ENCODE measurements around the gene PKDREJ. TPM values are rescaled to one million over a fixed set of nuclear protein-coding genes. Genes with fewer than 3 reads are reported as not detected.

PKDREJ gene
- total RNA-seq, 2 experiments from 2014 or later: not detected

GRCh38 chr22:46296257-46297150, 33.4 kb upstream of the PKDREJ start, which contains the start of gene GTSE1:
TSS of gene GTSE1 (plus strand) at chr22:46296870. CDS start at chr22:46297401, 531 bp downstream.
- Mint-ChIP-seq H3K9me3 (ENCODE audit: insufficient read depth) (no peaks in the 10 kb centered on the region), H3K27me3 (ENCODE audit: low read depth) (no peaks in the 10 kb centered on the region), H3K4me1 (ENCODE audit: low read depth) (peaks cover 67% of the 10 kb centered on the region), H3K36me3 (ENCODE audit: low read depth) (peaks cover 68% of the 10 kb centered on the region), H3K27ac (peak within 1 kb of the TSS; percentile 97), H3K4me3 (peak within 1 kb of the TSS; percentile 89)
- ATAC-seq (peak; percentile 99), DNase-seq (peak; percentile 99)
- POLR2A ChIA-PET: interaction anchor here (0.6 to 2.6 kb wide), 10 partner anchors 8 to 298 kb away, joined by 3 to 10 read pairs (median 4); partner anchors contain the start of genes CDPF1 and TTC38
- CTCF ChIA-PET: interaction anchor here (0.9 to 2.4 kb wide), 10 partner anchors 9 to 291 kb away, joined by 3 to 21 read pairs (median 4); partner anchors contain the start of gene CDPF1

- H3K27me3 Mint-ChIP-seq (ENCODE audit: low read depth): no peaks in the 10 kb centered on the region
- POLR2A ChIA-PET: interaction anchor here (0.6 to 2.6 kb wide), 8 partner anchors 9 to 297 kb away, joined by 3 to 10 read pairs (median 4); partner anchors contain the start of genes CDPF1 and TTC38
- H3K9me3 Mint-ChIP-seq (ENCODE audit: insufficient read depth): no peaks in the 10 kb centered on the region
- DNase-seq (no peak), ATAC-seq (no peak)
- H3K27ac Mint-ChIP-seq: peak overlapping the region; percentile 97
- peaks cover 64% of the 10 kb centered on the region for H3K4me1 Mint-ChIP-seq (ENCODE audit: low read depth)
- CTCF ChIA-PET: interaction anchor here (0.8 to 2.4 kb wide), 9 partner anchors 8 to 290 kb away, joined by 3 to 21 read pairs (median 4); partner anchors contain the start of gene CDPF1
- H3K36me3 Mint-ChIP-seq (ENCODE audit: low read depth): peaks cover 68% of the 10 kb centered on the region
- peak overlapping the region; percentile 89 for H3K4me3 Mint-ChIP-seq
These were observed 32.3 kb upstream of the PKDREJ start for GRCh38 chr22:46295277-46295971.

- no peak for ATAC-seq
- Mint-ChIP-seq H3K27ac (peak overlapping the region; percentile 97), H3K4me3 (peak overlapping the region; percentile 89), H3K4me1 (ENCODE audit: low read depth) (peaks cover 69% of the 10 kb centered on the region), H3K27me3 (ENCODE audit: low read depth) (no peaks in the 10 kb centered on the region), H3K9me3 (ENCODE audit: insufficient read depth) (no peaks in the 10 kb centered on the region), H3K36me3 (ENCODE audit: low read depth) (peaks cover 70% of the 10 kb centered on the region)
- CTCF ChIA-PET: interaction anchor here (2.4 kb wide), 1 partner anchor 173 kb away, joined by 21 read pairs; no protein-coding TSS in a partner anchor
- POLR2A ChIA-PET: interaction anchor here (1.6 to 2.6 kb wide), 2 partner anchors 24 to 44 kb away, joined by 5 to 10 read pairs; partner anchors contain the start of gene CDPF1
- DNase-seq: no peak
These were observed 31.6 kb upstream of the PKDREJ start for GRCh38 chr22:46294784-46295183.

GRCh38 chr22:46293577-46294260, 30.6 kb upstream of the PKDREJ start:
- H3K4me3 Mint-ChIP-seq: no peak overlapping the region
- ATAC-seq (no peak), DNase-seq (peak; percentile 45)
- no peaks in the 10 kb centered on the region for H3K27me3 Mint-ChIP-seq (ENCODE audit: low read depth)
- ChIA-PET POLR2A (no interaction called here), CTCF (no interaction called here)
- H3K36me3 Mint-ChIP-seq (ENCODE audit: low read depth): peaks cover 60% of the 10 kb centered on the region
- no peaks in the 10 kb centered on the region for H3K9me3 Mint-ChIP-seq (ENCODE audit: insufficient read depth)
- H3K4me1 Mint-ChIP-seq (ENCODE audit: low read depth): peaks cover 68% of the 10 kb centered on the region
- H3K27ac Mint-ChIP-seq: peak overlapping the region; percentile 76

GRCh38 chr22:46292732-46293131, 29.6 kb upstream of the PKDREJ start:
- no peak for ATAC-seq
- Mint-ChIP-seq H3K9me3 (ENCODE audit: insufficient read depth) (no peaks in the 10 kb centered on the region), H3K4me3 (no peak overlapping the region), H3K36me3 (ENCODE audit: low read depth) (peaks cover 57% of the 10 kb centered on the region), H3K27ac (peak overlapping the region; percentile 76), H3K4me1 (ENCODE audit: low read depth) (peaks cover 70% of the 10 kb centered on the region), H3K27me3 (ENCODE audit: low read depth) (no peaks in the 10 kb centered on the region)
- CTCF ChIA-PET: no interaction called here
- DNase-seq: no peak
- POLR2A ChIA-PET: no interaction called here

GRCh38 chr22:46292173-46292572, 29.0 kb upstream of the PKDREJ start:
- DNase-seq: no peak
- Mint-ChIP-seq H3K27me3 (ENCODE audit: low read depth) (no peaks in the 10 kb centered on the region), H3K9me3 (ENCODE audit: insufficient read depth) (no peaks in the 10 kb centered on the region), H3K36me3 (ENCODE audit: low read depth) (peaks cover 57% of the 10 kb centered on the region), H3K27ac (peak overlapping the region; percentile 76), H3K4me3 (no peak overlapping the region), H3K4me1 (ENCODE audit: low read depth) (peaks cover 76% of the 10 kb centered on the region)
- CTCF ChIA-PET: no interaction called here
- POLR2A ChIA-PET: no interaction called here
- ATAC-seq: no peak

- H3K9me3 Mint-ChIP-seq (ENCODE audit: insufficient read depth): no peaks in the 10 kb centered on the region
- peaks cover 62% of the 10 kb centered on the region for H3K36me3 Mint-ChIP-seq (ENCODE audit: low read depth)
- peaks cover 82% of the 10 kb centered on the region for H3K4me1 Mint-ChIP-seq (ENCODE audit: low read depth)
- H3K4me3 Mint-ChIP-seq: no peak overlapping the region
- POLR2A ChIA-PET: interaction anchor here (0.6 kb wide), 1 partner anchor 877 kb away, joined by 3 read pairs; no protein-coding TSS in a partner anchor
- DNase-seq (no peak), ATAC-seq (no peak)
- peak overlapping the region; percentile 78 for H3K27ac Mint-ChIP-seq
- CTCF ChIA-PET: no interaction called here
- H3K27me3 Mint-ChIP-seq (ENCODE audit: low read depth): no peaks in the 10 kb centered on the region
These were observed 28.0 kb upstream of the PKDREJ start for GRCh38 chr22:46290843-46291785.

- DNase-seq (no peak), ATAC-seq (no peak)
- H3K4me3 Mint-ChIP-seq: no peak overlapping the region
- ChIA-PET POLR2A (interaction anchor here (0.6 kb wide), 2 partner anchors 809 to 876 kb away, joined by 3 read pairs; no protein-coding TSS in a partner anchor), CTCF (interaction anchor here (1.6 kb wide), 1 partner anchor 168 kb away, joined by 4 read pairs; no protein-coding TSS in a partner anchor)
- H3K36me3 Mint-ChIP-seq (ENCODE audit: low read depth): peaks cover 66% of the 10 kb centered on the region
- H3K9me3 Mint-ChIP-seq (ENCODE audit: insufficient read depth): no peaks in the 10 kb centered on the region
- H3K27me3 Mint-ChIP-seq (ENCODE audit: low read depth): no peaks in the 10 kb centered on the region
- H3K27ac Mint-ChIP-seq: peak overlapping the region; percentile 78
- peaks cover 77% of the 10 kb centered on the region for H3K4me1 Mint-ChIP-seq (ENCODE audit: low read depth)
These were observed 27.1 kb upstream of the PKDREJ start for GRCh38 chr22:46290121-46290842.

GRCh38 chr22:46289244-46289891, 26.2 kb upstream of the PKDREJ start:
- Mint-ChIP-seq H3K27ac (peak overlapping the region; percentile 93), H3K27me3 (ENCODE audit: low read depth) (no peaks in the 10 kb centered on the region), H3K4me3 (no peak overlapping the region), H3K4me1 (ENCODE audit: low read depth) (peaks cover 71% of the 10 kb centered on the region), H3K36me3 (ENCODE audit: low read depth) (peaks cover 65% of the 10 kb centered on the region), H3K9me3 (ENCODE audit: insufficient read depth) (no peaks in the 10 kb centered on the region)
- ATAC-seq (no peak), DNase-seq (no peak)
- POLR2A ChIA-PET: interaction anchor here (0.7 to 1.2 kb wide), 2 partner anchors 7 to 18 kb away, joined by 3 to 4 read pairs; partner anchors contain the start of gene GTSE1
- CTCF ChIA-PET: interaction anchor here (1.3 to 1.6 kb wide), 2 partner anchors 39 to 167 kb away, joined by 4 read pairs; partner anchors contain the start of gene CDPF1
